Hepatic stellate cell (primary cell): Measurements from ENCODE around the gene NUP214.
"Not testable (repeated sequence)": the region's sequence is repeated elsewhere in the genome, so short reads cannot be mapped to it uniquely, and the experiment has no call there.

Experiments
- DNase-seq: peaks from one replicate; pipeline ENCODE4 v3.0.0; 2011; ENCODE audit warnings: low spot score

NUP214 gene

DNA sequence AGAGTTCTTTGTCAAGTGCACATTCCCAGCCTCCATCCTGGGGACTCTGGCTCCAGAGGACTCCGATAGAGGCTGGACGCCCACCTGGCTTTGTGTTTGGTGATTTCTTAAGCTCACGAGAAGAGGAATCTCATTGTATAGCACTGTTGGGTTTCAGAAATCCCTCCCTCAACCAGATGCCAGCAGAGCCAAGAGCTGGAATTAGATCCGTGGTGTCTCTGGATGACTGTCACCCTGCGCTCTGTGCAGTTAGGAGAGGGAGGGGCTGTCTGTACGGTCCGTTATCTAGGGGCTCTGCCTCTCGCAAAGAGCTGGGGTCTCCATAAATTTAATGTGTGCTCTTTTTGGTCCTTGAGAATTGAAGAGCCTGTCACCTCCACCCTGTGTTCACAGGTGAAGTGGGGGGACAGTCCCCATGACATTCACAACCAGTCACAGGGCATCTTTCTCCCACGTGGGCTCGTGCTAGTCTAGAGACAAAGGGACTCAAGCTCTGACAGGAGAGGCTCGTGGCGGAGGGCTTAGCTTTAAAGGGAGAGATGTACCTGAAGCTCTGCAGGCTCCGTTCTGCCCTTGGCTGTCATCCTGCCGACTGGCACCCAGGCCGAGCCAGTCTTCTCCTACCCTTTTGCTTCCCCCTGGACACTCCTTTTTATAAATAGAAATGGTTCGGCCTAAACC, 109.6 kb downstream of the NUP214 start:
- no peak for DNase-seq

- DNase-seq = no peak
Observed at GRCh38 chr9:131235480-131235851, 110.1 kb downstream of the NUP214 start.

DNA sequence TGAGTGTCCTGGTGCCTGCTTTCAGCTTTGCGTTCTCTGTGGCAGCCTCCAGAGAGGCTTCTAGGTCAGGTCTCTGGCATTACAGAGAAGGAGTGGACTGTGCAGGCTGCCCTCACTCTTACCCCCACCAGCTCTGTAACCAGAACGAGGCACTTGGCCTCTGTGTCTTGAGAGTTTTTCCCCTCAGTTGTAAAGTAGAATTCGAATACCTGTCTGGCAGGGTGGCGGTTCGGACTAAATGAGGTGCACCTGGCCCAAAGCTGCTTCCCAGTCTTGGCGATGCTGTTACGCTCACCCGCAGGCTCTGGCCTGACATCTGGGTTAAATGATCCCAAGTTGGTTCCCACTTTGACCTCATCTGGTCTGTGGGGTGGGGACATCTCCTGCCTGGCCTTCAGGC, 110.8 kb downstream of the NUP214 start:
- DNase-seq = no peak

- no peak for DNase-seq
Observed at GRCh38 chr9:131236761-131237160, 111.4 kb downstream of the NUP214 start.

DNA sequence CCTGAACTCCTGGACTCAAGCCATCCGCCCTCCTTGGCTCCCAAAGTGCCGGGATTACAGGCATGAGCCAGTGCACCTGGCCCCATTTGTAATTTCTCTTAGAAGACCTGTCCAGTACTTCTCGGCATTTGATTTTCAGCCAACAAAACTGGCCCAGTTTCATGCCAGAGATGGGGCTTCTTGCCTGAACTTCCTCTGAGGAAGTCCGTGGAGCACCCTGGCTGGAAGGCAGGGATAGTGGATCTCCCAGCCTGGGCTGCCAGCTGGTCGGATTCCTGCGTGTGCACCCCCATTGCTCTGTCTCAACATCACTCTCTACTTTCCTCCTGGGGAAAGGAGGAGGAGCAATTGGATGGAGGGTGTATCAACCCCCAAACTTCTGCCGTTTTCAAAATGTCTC, 111.9 kb downstream of the NUP214 start:
- DNase-seq = no peak

- DNase-seq = peak; percentile 61
Observed at GRCh38 chr9:131237931-131238401, 112.6 kb downstream of the NUP214 start.

- DNase-seq = peak; percentile 43
Observed at GRCh38 chr9:131238402-131239021, 113.1 kb downstream of the NUP214 start.

DNA sequence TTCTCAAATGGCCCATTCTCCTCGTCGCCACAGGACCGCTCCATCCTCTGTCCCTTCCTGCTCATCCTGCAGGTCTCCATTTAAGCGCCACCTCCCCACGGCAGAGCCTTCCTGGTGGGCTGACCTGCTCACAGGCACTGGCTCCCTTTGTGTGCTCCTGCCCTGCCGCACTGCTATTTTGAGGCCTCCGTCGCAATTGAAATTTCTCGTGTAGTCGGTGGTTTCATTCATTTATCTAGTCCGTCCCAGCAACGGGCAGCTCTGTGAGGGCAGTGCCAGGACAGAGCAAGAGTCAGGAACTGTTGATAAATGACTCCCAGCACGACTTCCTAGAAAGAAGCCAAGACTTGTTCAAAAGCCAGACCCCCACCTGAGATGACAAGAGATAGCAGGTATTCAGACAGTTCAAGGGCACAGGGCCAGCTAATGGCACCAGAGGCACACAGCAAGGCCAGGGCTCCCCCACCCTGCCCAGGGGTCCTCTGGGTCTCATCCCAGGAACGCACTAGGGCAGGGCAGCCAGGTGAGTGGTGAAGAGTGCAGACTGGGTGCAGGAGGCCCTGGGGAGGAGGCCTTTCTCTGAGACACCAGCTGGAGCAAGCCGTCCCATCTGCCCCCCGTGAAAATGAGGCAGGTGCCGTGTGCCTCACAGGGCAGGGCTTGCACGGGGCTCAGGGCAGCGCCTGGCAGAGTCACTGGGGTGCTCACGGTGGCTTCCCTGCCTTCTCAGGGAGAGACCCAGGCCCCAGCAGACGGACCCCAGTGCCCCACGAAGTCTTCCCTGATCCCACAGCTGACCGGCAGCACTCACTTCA, 114.0 kb downstream of the NUP214 start:
- no peak for DNase-seq

- DNase-seq = no peak
Observed at GRCh38 chr9:131240047-131240921, 114.9 kb downstream of the NUP214 start.

DNA sequence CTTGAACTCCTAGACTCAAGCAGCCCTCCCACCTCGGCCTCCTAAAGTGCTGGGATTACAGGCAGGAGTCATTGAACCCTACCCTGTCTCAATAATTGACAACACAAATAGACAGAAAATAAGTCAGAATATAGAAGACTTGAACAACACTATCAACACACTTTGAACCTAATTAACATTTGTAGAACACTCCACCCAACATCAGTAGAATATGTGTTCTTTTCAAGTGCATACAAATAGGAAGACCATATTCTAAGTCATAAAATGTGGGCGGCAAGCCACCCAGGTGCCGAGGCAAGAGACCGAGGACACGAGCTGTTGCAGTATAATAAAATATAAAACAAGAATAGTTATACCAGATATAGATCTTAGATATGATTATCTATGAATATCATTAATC, 118.9 kb downstream of the NUP214 start:
- DNase-seq = not testable (repeated sequence)

DNA sequence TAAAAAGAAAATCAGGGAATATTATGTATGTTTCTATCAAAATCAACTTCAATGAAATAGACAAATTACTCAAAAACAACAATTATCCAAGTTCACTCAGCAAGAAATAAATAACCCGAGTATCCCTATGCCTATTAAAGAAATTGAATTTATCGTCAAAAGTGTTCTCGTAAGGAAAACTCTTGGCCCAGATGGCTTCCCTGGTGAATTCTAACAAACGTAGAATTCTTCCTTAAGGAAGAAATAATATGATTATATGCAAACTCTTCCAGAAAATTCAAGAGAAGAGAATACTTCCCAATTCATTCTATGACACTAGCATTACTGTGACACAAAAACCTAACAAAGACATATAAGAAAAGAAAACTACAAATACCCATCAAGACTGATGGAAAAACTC, 121.2 kb downstream of the NUP214 start:
- DNase-seq = no peak

DNA sequence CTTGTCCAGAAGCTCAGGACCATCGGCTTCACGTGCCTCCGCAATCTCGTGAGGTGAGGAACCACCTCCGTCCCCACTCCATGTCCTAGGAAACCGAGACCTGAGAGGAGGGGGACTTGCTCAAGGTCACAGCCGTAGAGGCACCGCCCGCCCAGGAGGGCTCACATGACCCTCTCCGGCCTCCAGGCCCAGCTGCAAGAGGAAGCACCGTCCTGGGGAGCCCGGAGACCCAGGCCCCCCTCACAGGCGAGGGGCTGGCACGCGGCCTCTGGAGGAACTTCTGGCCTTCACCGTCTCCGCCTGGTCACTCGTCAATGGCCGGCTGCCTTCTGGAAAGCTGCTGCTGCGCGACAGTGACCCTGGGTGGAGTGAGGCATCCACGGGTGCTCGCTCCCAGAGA, 126.7 kb downstream of the NUP214 start:
- no peak for DNase-seq

DNA sequence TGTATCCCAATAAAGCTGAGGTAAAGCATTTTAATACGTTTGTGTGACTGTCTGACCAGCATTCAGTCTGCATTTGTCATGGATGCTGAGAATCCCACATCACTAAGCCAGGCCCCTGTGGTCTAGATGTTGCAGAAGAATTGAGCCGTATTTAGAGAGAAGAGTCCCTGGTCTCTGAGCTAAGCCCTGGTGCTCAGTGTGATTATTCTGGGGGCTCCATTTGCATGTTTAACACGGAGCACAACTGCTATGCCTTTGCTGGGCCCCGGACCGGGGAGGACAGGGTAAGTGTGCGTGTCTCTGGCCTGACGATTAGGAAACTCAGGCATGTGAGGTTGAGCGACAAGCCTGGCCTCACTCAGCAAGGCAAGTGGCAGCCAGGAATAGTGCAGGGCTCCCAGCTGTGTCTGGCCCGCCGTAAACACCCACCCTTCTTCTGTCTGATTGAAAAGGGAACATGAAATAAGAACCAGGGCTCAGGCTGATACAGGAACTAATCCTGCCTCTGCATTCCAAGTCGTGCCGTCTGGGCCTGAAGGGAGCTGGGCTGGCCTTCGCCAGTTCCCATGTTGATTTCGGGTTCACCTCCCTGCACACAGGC, 128.6 kb downstream of the NUP214 start:
- no peak for DNase-seq

DNA sequence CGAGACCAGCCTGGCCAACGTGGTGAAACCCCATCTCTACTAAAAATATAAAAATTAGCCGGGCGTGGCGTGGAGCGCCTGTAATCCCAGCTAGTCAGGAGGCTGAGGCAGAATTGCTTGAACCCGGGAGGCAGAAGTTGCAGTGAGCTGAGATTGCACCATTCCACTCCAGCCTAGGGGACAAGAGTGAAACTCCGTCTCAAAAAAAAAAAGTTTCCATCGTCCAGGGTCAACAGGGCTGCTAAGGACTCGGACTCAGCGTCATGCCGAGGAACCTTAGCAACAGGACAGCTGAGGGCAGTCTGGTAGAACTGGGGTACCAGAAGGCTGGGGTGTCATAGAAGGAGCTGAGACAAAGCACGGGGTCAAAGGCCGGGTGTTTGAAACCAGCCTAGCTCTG, 129.2 kb downstream of the NUP214 start:
- DNase-seq = no peak

DNA sequence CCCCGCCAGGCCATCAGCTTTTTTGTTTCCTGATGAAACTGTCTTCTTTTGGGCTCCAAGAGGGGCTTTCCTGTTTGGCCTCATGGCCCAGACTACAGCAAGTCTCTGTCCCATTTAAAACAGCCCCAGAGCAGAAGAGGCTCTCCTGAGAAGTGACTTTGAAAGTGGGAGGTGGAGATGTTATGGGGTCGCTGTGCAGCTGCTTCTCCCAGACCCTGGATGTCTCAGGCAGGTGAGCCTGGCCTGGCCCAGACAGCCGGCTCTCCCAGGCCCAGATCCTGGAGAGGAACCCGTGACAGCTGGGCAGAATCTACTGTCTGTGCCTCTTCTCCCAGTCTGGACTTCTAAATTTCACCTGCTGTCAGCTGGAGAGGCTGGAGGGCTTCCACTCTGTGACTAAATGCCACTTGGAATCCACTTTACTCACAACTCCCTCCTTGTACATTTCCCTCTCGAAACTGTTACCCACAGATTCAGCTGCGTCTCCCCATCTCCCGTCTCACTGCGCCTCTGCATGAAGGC, 130.4 kb downstream of the NUP214 start:
- DNase-seq = no peak

DNA sequence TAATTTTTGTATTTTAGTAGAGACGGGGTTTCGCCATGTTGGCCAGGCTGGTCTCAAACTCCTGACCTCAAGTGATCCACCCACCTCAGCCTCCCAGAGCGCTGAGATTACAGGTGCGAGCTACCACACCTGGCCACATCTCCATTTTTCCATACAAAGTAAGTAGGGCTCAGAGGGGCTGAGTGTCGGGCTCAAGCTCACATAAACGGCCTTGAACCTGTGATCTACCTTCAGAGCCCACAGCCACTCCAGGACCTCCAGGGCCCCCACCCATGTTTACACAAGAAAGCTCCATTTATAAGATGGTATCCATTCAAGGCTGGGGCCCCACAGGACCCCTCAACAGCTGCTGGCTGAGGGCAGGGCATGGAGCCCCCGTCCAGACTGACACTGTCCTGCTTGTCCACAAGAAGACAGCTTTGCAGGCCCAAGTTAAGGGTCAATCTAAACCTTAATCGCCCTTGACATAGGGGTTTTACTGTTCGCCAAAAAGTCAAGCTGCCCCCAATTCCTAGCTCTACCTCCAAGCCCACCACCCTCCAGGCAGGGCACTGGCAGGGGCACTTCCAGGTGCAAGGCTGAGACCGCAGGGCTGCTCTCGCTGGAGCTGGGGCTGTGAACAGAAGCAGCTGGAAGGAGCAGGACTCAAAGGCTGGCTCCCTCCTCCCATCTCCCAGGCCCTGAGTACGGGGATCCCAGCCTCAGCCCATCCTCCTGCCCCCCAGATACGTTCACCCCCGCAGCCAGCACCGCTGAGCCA, 132.1 kb downstream of the NUP214 start:
- DNase-seq = no peak

- DNase-seq = no peak
Observed at GRCh38 chr9:131258186-131258585, 132.8 kb downstream of the NUP214 start.

GRCh38 chr9:131258698-131259431, 133.5 kb downstream of the NUP214 start:
- no peak for DNase-seq

DNA sequence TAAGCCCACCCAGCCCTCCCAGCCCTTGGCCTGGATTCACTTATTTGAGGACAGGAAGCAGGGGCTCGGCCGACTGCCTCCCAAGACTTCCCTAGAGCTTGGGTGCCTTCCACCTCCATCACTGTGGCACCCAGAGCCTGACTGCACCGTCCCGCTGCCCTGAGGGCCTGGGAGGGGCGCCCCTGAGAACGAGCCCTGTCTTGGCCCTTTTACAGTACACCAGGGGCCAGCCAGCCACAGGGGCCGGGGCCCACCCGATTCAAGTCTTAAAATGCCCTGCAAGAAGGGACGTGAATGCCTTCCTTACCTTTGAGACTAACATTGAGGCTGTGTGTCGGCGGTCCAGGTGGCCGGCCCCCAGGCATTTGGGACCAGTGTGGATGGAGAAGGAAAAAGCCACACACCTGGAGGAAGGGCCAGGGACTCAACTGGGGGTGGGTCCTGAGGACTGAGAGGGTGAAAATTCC, 134.1 kb downstream of the NUP214 start:
- no peak for DNase-seq
